Parathyroid adenoma (tissue), 2 donors: Measurements from ENCODE around the gene CA7.

Source experiments
- H2AFZ ChIP-seq: fragments of 300-600 bp; sonication (generic); one replicate; pipeline ENCODE4 v1.7.0; 2017; ENCODE audit warnings: antibody characterized with exemption, mild to moderate bottlenecking
- H3K27ac ChIP-seq: fragments of 300-600 bp; sonication (generic); one replicate; pipeline ENCODE4 v1.7.0; 2017
- H3K27me3 ChIP-seq: fragments of 300-600 bp; sonication (generic); one replicate; pipeline ENCODE4 v1.7.0; 2017; ENCODE audit warnings: low read length; ENCODE audit not compliant: control insufficient read depth, insufficient read depth
- H3K36me3 ChIP-seq: fragments of 300-600 bp; sonication (generic); one replicate; pipeline ENCODE4 v1.7.0; 2017; ENCODE audit warnings: low read length; ENCODE audit not compliant: control insufficient read depth, insufficient read depth
- H3K4me1 ChIP-seq: fragments of 300-600 bp; sonication (generic); one replicate; pipeline ENCODE4 v1.7.0; 2017; ENCODE audit warnings: control low read depth
- H3K4me2 ChIP-seq: fragments of 300-600 bp; sonication (generic); one replicate; pipeline ENCODE4 v1.7.0; 2017; ENCODE audit warnings: low read length
- H3K4me3 ChIP-seq: fragments of 300-600 bp; sonication (generic); one replicate; pipeline ENCODE4 v1.7.0; 2017; ENCODE audit warnings: low read depth, low read length
- H3K79me2 ChIP-seq: fragments of 300-600 bp; sonication (generic); one replicate; pipeline ENCODE4 v1.7.0; 2017; ENCODE audit warnings: control low read depth
- H3K9ac ChIP-seq: fragments of 300-600 bp; sonication (generic); one replicate; pipeline ENCODE4 v1.7.0; 2017; ENCODE audit warnings: mild to moderate bottlenecking
- H3K9me3 ChIP-seq: fragments of 300-600 bp; sonication (generic); one replicate; pipeline ENCODE4 v1.7.0; 2017; ENCODE audit warnings: low read length; ENCODE audit not compliant: control insufficient read depth
- CTCF ChIP-seq: fragments of 300-600 bp; sonication (generic); IDR thresholded peaks from one replicate; pipeline ENCODE4 v1.7.0; 2017; ENCODE audit warnings: antibody characterized with exemption, mild to moderate bottlenecking
- donor health status: primary hyperparathyroidism.

CA7 gene

DNA sequence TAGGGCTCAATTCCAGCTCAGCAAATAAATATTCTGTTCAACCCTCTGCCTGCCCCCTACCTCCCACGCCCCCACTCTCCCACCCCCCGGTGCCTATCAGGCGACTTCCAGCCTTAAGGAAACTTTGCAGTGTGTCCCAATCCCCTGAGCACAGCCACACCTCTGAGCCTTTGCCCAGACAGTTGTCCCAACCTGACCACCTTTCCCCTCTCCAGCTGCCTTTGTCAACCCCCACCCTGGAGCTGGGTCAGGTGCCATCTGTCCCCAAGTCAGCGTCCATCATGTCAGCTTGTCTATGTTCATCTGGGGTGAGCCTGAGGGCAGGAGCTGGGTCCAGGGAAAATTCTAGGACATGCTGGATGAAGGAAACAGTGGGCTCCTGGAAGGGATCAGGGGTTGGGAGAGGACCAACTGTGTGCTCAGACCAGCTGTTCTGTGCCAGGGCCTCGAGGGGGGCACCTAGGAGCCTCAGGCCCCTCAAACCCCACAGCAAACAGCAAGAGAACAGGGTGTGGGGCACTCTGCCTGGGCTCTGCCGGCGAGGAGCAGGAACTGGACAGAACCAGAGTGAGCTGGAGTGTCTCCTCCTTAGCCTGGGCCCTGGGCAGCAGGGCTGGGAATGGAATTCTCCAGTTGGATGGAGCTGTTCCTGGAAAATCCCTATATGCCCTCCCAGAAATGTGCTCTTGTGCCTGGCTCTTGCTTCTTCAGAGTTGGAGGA, 56.7 kb downstream of the CA7 start:
- H3K27ac ChIP-seq, result peak overlapping the region; percentile 75
- no peak overlapping the region for H3K4me2 ChIP-seq
- H3K27me3 ChIP-seq, result no peaks in the 10 kb centered on the region
- H3K36me3 ChIP-seq, result no peaks in the 10 kb centered on the region
- no peak overlapping the region for H3K9ac ChIP-seq
- no peaks in the 10 kb centered on the region for H3K79me2 ChIP-seq
- H3K9me3 ChIP-seq, result no peaks in the 10 kb centered on the region
- H3K4me3 ChIP-seq, result no peak overlapping the region
- TF ChIP-seq CTCF, result no peak
- peak overlapping the region; percentile 65 for H2AFZ ChIP-seq
- peaks cover 43% of the 10 kb centered on the region for H3K4me1 ChIP-seq

GRCh38 chr16:66901626-66902025, 57.4 kb downstream of the CA7 start:
- H3K4me3 ChIP-seq, result no peak overlapping the region
- peaks cover 50% of the 10 kb centered on the region for H3K4me1 ChIP-seq
- H3K9me3 ChIP-seq, result no peaks in the 10 kb centered on the region
- H3K36me3 ChIP-seq, result no peaks in the 10 kb centered on the region
- H3K79me2 ChIP-seq, result no peaks in the 10 kb centered on the region
- no peak overlapping the region for H3K4me2 ChIP-seq
- no peak overlapping the region for H3K9ac ChIP-seq
- H3K27ac ChIP-seq, result peak overlapping the region; percentile 75
- no peak overlapping the region for H2AFZ ChIP-seq
- no peaks in the 10 kb centered on the region for H3K27me3 ChIP-seq
- TF ChIP-seq CTCF, result no peak

DNA sequence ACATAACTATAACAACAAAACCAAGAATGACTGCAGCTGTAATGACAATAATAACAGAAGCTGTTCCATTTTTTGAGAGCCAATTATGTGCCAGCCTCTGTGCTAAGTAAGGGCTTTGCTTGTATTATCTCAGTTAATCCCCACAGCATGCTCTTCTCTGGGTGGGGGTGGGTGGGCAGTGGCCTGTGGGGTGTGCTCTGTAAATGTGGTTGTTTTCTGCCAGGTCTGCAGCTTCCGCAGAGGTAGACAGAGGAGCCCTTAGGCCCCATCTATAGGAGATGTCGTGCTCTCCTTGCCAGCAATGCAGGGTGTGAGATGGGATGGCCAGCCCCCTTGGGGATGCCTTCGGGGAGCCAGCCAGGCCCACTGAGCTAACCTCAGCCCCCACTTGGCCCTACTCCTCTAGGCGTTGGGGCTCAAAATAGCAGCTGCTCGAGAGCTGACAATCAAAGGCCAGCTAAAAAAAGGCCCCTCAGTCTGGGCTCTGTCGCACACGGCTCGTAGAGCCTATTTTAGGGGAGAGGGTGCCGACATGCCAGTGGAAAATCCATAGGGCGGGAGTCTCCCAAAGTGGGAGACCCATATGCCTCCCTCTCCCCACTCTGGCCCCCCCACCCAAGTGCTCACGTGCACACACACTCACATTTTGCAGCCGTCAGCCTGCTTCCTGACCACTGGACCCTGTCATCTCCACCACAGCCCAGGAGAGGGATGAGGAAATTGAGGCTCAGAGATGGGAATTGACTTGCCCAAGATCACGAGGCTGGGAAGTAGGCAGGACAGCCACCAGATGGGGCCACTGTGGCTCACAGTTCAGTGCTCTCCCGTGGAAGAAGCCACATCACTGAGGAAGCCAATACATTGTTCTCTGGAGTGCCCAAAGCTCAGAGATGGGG, 58.7 kb downstream of the CA7 start:
- no peaks in the 10 kb centered on the region for H3K9me3 ChIP-seq

More for the DNA sequence above, 58.7 kb downstream of the CA7 start:
- H3K27ac ChIP-seq, result no peak overlapping the region
- no peak overlapping the region for H3K9ac ChIP-seq
- no peak overlapping the region for H3K4me3 ChIP-seq
- H3K4me1 ChIP-seq, result peaks cover 55% of the 10 kb centered on the region
- no peaks in the 10 kb centered on the region for H3K79me2 ChIP-seq
- no peaks in the 10 kb centered on the region for H3K36me3 ChIP-seq
- no peak overlapping the region for H3K4me2 ChIP-seq
- H2AFZ ChIP-seq, result no peak overlapping the region
- TF ChIP-seq CTCF, result no peak
- no peaks in the 10 kb centered on the region for H3K27me3 ChIP-seq
